Thymus (tissue), 11 donors: ENCODE data around the gene CMIP. TPM values are rescaled to one million over a fixed set of nuclear protein-coding genes. Genes with fewer than 3 reads are reported as not detected.

ENCODE experiments used
- DNase-seq, 9 donors: peaks; one replicate each; pipeline ENCODE4 v3.0.0-alpha.2; 2013; ENCODE audit warnings: low spot score in 9 of 9, low read depth in 6 of 9, missing footprints in 1 of 9
- H3K27ac ChIP-seq, 2 donors: one replicate each; pipeline ENCODE4 v1.5.1; 2013; ENCODE audit warnings: control low read depth in 1 of 2, low read depth in 1 of 2, low read length in 1 of 2, mild to moderate bottlenecking in 1 of 2, moderate library complexity in 1 of 2
- H3K27me3 ChIP-seq, 2 donors: one replicate each; pipeline ENCODE4 v1.5.1; 2013; ENCODE audit warnings: low read length in 1 of 2; ENCODE audit not compliant: control insufficient read depth in 2 of 2, insufficient read depth in 1 of 2
- H3K36me3 ChIP-seq, 2 donors: one replicate each; pipeline ENCODE4 v1.5.1; 2013; ENCODE audit warnings: low read length in 1 of 2, mild to moderate bottlenecking in 1 of 2, moderate library complexity in 1 of 2; ENCODE audit not compliant: control insufficient read depth in 2 of 2, insufficient read depth in 2 of 2
- H3K4me1 ChIP-seq, 2 donors: one replicate each; pipeline ENCODE4 v1.5.1; 2013; ENCODE audit warnings: low read length in 2 of 2; ENCODE audit not compliant: control insufficient read depth in 2 of 2, insufficient read depth in 2 of 2
- H3K4me3 ChIP-seq, 2 donors: one replicate each; pipeline ENCODE4 v1.5.1; 2013; ENCODE audit warnings: low read length in 2 of 2, control low read depth in 1 of 2, mild to moderate bottlenecking in 1 of 2
- H3K9me3 ChIP-seq, 2 donors: one replicate each; pipeline ENCODE4 v1.5.1; 2013; ENCODE audit warnings: low read length in 1 of 2, mild to moderate bottlenecking in 1 of 2; ENCODE audit not compliant: control insufficient read depth in 2 of 2, insufficient read depth in 1 of 2
- WGBS: extraction: QIAGEN DNeasy Blood & Tissue Kit; methylation state at CpG from one replicate; pipeline ENCODE4 v1.1.7; 2013; 5-methylcytosine and 5-hydroxymethylcytosine counted together
- polyA plus RNA-seq: library from polyadenylated mRNA; stranded (reverse); fragments of 200-250 nt; gene quantifications from one replicate; pipeline ENCODE4 v1.2.3, GENCODE V29; 2013
- total RNA-seq: library from RNA; stranded (reverse); fragments of 120-200 nt; gene quantifications from one replicate; pipeline ENCODE4 v1.2.4, GENCODE V29; 2013
- donor health status: healthy.

CMIP gene
- total and polyA plus RNA-seq, 2 donors: 5.2 to 19.4 TPM

GRCh38 chr16:81513204-81514040 lies 68.8 kb downstream of the CMIP start:
- WGBS: 62% methylated on average over 21 of the region's 21 CpGs
- H3K36me3 ChIP-seq: peaks cover 8 to 13% of the 10 kb centered on the region in 2 donors
- no peak overlapping the region for H3K27ac ChIP-seq
- no peaks in the 10 kb centered on the region for H3K9me3 ChIP-seq
- H3K4me3 ChIP-seq: no peak overlapping the region
- H3K4me1 ChIP-seq: peaks cover 2 to 14% of the 10 kb centered on the region in 2 donors
- no peaks in the 10 kb centered on the region for H3K27me3 ChIP-seq
- DNase-seq: no peak

- Histone ChIP-seq H3K4me1 (peaks cover 0 to 14% of the 10 kb centered on the region in 2 donors), H3K27me3 (no peaks in the 10 kb centered on the region), H3K4me3 (no peak overlapping the region), H3K36me3 (peaks cover 8 to 13% of the 10 kb centered on the region in 2 donors), H3K27ac (no peak overlapping the region), H3K9me3 (no peaks in the 10 kb centered on the region)
- no peak for DNase-seq
- WGBS: 76% methylated on average over 7 of the region's 7 CpGs
These were observed 69.5 kb downstream of the CMIP start for GRCh38 chr16:81514041-81514559.

DNA sequence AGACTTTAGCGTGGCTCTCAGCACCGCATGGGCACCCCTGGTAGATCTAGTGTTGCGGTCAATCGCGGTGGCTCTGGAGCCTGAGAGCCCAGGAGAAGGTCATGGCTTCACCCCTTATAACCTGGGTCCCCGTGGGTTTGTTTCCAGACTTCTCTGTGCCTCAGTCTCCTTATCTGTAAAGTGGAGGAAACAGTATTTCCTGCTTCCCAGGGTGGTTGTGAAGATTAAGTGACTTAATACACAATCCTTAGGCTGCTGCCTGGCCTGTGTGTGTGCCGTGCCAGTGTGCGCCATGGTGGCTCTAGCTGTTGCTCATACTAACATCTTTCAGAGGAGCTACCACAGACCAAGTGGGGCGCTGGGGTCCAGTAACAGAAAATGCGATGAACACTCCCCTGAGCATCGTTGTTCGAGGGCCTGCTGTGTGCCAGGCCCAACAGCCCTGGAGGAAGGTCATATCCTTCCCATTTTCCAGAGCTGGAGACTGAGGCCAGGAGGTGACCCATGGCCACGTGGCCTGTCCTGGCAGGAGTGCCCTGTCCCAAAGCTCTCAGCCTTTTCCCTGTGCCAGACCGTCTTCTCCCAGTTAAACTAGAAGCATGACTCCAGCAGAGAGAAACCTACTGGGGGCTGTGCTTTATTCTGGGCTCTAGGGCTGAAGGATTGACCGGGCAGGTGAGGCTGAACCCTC lies 70.1 kb downstream of the CMIP start:
- Histone ChIP-seq H3K27ac (no peak overlapping the region), H3K9me3 (no peaks in the 10 kb centered on the region), H3K4me3 (no peak overlapping the region), H3K4me1 (peaks cover 0 to 16% of the 10 kb centered on the region in 2 donors), H3K27me3 (no peaks in the 10 kb centered on the region), H3K36me3 (peaks cover 4 to 9% of the 10 kb centered on the region in 2 donors)
- DNase-seq: no peak
- WGBS: 93% methylated on average over 15 of the region's 15 CpGs

GRCh38 chr16:81515281-81515680 lies 70.7 kb downstream of the CMIP start:
- Histone ChIP-seq H3K4me3 (no peak overlapping the region), H3K9me3 (no peaks in the 10 kb centered on the region), H3K27ac (no peak overlapping the region), H3K27me3 (no peaks in the 10 kb centered on the region), H3K36me3 (peaks cover 4 to 5% of the 10 kb centered on the region in 2 donors), H3K4me1 (peaks cover 0 to 19% of the 10 kb centered on the region in 2 donors)
- DNase-seq: no peak
- WGBS: 96% methylated on average over 11 of the region's 11 CpGs

DNA sequence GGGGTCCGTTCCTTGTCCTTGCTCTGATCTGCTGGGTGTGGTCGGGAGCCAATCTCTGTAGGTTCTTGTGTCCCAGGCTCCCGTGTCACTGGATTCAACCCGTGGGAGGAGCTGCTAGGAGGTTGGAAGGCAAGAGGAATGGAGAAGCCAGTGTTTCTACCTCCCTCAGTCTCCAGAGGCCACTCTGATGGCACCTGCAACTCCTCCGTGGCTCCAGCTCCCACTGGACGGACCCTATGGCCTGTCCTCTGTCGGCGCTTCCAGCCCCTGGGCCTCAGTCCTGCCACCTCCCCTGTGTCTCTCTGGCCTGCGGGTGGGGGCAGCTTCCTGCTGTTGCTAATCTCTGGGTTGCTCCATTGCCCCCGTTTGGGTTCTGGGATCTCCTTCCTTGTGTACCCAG lies 71.1 kb downstream of the CMIP start:
- 96% methylated on average over 10 of the region's 10 CpGs for WGBS
- Histone ChIP-seq H3K9me3 (no peaks in the 10 kb centered on the region), H3K27me3 (no peaks in the 10 kb centered on the region), H3K36me3 (peaks cover 4 to 5% of the 10 kb centered on the region in 2 donors), H3K4me3 (no peak overlapping the region), H3K27ac (no peak overlapping the region), H3K4me1 (peaks cover 0 to 21% of the 10 kb centered on the region in 2 donors)
- DNase-seq: no peak

DNA sequence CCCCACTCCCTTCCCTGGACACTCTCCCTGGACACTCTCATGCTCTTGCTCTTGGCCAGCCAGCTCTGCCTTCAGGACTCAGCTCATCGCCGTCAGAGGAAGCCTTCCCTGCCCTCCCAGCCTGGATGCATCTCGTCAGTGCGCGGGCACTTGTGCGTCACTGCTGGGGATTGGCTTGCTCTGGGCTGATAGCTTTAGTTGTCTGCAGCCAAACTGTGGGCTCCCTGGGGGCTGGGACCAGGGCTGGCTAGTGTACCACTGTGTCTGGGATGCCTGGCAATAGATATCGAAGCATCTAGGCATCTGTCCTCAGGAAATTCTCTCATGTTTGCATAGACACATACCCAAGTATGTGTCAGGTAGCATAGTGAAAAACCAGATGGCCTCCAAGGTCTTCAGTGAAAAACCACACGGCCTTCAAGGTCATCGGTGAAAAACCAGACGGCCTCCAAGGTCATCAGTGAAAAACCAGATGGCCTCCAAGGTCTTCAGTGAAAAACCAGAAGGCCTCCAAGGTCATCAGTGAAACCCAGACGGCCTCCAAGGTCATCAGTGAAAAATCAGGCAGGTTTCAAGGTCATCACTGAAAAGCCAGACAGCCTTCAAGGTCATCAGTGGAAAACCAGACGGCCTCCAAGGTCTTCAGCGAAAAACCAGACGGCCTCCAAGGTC lies 72.0 kb downstream of the CMIP start:
- no peak overlapping the region for H3K4me3 ChIP-seq
- WGBS: 95% methylated on average over 14 of the region's 14 CpGs
- H3K27ac ChIP-seq: no peak overlapping the region
- H3K9me3 ChIP-seq: no peaks in the 10 kb centered on the region
- DNase-seq: no peak
- no peaks in the 10 kb centered on the region for H3K27me3 ChIP-seq
- H3K36me3 ChIP-seq: peaks cover 4 to 5% of the 10 kb centered on the region in 2 donors
- H3K4me1 ChIP-seq: peaks cover 5 to 29% of the 10 kb centered on the region in 2 donors

DNA sequence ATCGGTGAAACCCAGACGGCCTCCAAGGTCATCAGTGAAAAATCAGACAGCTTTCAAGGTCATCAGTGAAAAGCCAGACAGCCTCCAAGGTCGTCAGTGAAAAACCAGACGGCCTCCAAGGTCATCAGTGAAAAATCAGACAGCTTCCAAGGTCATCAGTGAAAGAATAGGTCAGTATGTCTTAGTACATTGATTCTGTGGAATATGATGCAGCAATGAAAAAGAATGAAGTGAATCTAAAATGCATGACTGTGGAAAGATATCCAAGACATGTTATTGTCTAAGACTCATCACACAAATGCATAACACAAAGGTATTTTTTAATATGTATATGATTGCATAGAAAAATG lies 72.5 kb downstream of the CMIP start:
- H3K4me1 ChIP-seq: peaks cover 8 to 32% of the 10 kb centered on the region in 2 donors
- no peaks in the 10 kb centered on the region for H3K27me3 ChIP-seq
- H3K36me3 ChIP-seq: peaks cover 4 to 5% of the 10 kb centered on the region in 2 donors
- no peak overlapping the region for H3K4me3 ChIP-seq
- no peak overlapping the region for H3K27ac ChIP-seq
- 97% methylated on average over 4 of the region's 4 CpGs for WGBS
- no peak for DNase-seq
- H3K9me3 ChIP-seq: no peaks in the 10 kb centered on the region

GRCh38 chr16:81517629-81518438 lies 73.2 kb downstream of the CMIP start:
- WGBS: 98% methylated on average over 20 of the region's 20 CpGs
- no peak for DNase-seq
- H3K36me3 ChIP-seq: peaks cover 4 to 6% of the 10 kb centered on the region in 2 donors
- H3K4me3 ChIP-seq: no peak overlapping the region
- H3K27ac ChIP-seq: no peak overlapping the region
- peaks cover 12 to 33% of the 10 kb centered on the region in 2 donors for H3K4me1 ChIP-seq
- H3K27me3 ChIP-seq: no peaks in the 10 kb centered on the region
- H3K9me3 ChIP-seq: no peaks in the 10 kb centered on the region
